GM12892 (cell line): ENCODE data around the gene SEMA3A.

Experiments used
- DNase-seq: peaks from one replicate; pipeline ENCODE4 v3.0.0; 2011; ENCODE audit not compliant: insufficient read length
- FAIRE-seq: peaks from 2 replicates; lab custom pipeline; 2011; peaks lifted over from hg19 to GRCh38; lab: Jason Lieb, UNC
- POLR2A ChIP-seq: IDR thresholded peaks from 2 replicates; pipeline ENCODE4 v1.6.1; 2011; ENCODE audit warnings: low read depth, low read length, control low read depth
- POLR2AphosphoS5 ChIP-seq: IDR thresholded peaks from 2 replicates; pipeline ENCODE4 v1.6.1; 2011; ENCODE audit warnings: low read depth, low read length, control low read depth
- TAF1 ChIP-seq: IDR thresholded peaks from 2 replicates; pipeline ENCODE4 v1.6.1; 2011; ENCODE audit warnings: low read depth, mild to moderate bottlenecking, control low read depth, low read length, borderline replicate concordance

SEMA3A gene

DNA sequence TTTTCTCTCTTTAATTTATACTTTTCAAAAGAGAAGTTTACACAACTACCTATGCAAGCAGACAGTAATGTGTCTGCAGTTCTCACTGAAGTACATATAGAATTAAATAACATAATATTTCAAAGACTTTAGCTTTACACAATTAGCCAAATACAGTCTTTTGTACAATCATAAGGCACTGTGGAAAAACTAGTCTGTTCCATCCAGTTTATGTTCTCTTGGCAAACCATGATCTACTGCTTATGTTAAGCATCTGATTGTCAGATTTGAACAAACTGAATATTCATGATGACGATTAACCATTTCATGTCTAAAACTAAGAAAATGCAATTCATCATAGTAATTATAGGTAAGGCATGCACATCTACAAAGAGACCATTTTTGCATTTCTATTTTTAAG, 842 bp downstream of the SEMA3A start:
- TF ChIP-seq POLR2A, result no peak
- TF ChIP-seq POLR2AphosphoS5, result no peak
- no peak for TF ChIP-seq TAF1
- DNase-seq, result no peak
- FAIRE-seq, result no peak

DNA sequence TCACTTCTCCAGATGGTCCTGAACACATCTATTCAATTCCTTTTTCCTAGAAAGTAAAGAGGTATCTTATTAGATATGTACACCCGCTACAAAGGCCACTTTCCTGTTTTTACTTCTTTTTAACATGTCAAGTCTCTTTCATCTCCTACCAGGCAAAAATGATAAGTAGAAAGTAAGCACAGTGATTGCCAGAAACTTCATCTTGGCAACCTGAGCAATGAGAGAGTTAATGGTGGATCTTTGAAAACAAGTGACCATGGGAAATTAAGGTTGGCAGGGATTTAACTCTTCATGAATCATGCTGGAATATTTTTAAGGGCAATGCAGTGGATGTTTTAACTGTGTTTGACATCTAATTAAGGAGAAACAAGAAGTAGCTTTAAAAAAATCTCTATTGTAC, 2.7 kb downstream of the SEMA3A start:
- no peak for FAIRE-seq
- DNase-seq, result no peak
- no peak for TF ChIP-seq TAF1
- TF ChIP-seq POLR2A, result no peak
- no peak for TF ChIP-seq POLR2AphosphoS5

DNA sequence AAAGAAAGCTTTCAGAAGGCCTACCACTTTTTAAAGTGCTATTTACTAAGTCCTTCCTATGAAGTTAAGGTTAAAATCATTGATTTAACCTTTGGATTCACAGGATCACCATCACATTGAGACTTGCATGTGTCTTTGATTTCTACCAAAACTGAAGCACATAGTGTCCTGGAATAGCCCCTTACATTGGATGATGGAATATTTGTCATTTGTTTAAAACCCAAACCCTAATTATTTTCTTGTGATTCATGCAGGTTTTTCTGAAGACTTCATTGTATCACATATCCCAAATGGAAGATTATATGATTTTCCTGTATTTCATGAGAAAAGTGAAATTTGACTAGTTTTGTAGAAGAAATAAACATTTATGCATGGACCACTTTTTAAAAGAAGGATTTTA, 3.3 kb downstream of the SEMA3A start:
- TF ChIP-seq POLR2AphosphoS5, result no peak
- TF ChIP-seq TAF1, result no peak
- no peak for TF ChIP-seq POLR2A
- FAIRE-seq (no peak), DNase-seq (no peak)

DNA sequence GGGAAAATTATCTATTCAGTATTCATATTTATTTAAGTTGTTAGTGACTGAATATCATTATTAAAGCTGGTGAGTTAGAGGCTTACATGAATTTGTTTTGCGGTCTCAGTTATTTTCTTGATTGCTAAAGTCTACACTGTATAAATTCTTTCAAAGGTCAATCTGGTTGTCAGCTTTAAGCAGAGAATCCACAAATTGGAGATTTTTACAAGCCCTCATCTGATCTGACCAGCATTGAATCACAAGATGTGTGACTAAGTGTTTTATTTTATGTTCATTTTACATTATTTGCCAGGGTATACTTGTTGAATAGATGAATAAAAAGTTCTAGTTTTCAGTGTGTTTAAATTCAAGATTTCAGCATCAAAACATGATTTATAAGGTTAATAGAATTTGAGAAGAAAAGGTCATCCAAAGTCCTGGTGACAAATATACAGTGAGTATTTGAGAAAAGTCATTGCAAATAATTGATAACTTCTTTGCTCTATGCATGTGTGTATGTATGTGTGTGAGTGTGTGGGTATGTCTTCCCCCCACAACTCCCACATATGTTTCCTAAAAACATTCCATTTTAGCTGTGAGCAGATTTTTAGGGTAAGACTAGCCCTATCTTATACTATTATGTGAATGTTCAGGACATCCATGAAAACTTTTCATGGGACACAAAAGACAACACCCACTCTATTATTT, 4.4 kb downstream of the SEMA3A start:
- TF ChIP-seq POLR2A, result no peak
- TF ChIP-seq TAF1, result no peak
- no peak for TF ChIP-seq POLR2AphosphoS5
- no peak for DNase-seq
- FAIRE-seq, result no peak

DNA sequence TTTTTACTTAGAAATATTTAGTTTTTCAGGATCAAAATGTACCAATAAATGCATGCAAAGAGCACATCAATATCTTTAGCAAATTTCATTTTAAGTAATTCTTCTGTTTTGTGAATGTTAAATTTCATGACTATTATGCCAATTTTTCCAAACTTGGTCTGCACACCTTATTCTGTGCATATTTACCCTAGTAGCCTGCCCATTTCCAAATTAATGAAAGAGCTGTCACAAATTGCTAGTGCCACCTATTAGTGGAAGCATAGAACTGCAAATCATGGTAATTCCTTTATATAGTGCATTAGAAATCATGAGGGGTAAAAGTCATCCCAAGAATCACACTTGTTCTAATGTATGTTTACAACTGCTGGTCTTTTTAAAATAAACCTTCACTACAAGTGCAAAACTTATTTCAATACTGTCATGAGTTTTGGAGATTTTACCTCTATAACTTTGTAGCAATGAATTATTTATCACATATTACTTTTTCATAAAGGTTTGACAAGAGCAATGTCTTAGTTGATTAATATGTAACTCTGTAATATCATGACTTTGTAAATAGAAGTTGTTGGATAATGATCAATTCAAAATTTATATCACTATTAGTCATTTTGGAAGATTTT, 5.7 kb downstream of the SEMA3A start:
- FAIRE-seq (no peak), DNase-seq (no peak)
- no peak for TF ChIP-seq POLR2A
- TF ChIP-seq TAF1, result no peak
- TF ChIP-seq POLR2AphosphoS5, result no peak

DNA sequence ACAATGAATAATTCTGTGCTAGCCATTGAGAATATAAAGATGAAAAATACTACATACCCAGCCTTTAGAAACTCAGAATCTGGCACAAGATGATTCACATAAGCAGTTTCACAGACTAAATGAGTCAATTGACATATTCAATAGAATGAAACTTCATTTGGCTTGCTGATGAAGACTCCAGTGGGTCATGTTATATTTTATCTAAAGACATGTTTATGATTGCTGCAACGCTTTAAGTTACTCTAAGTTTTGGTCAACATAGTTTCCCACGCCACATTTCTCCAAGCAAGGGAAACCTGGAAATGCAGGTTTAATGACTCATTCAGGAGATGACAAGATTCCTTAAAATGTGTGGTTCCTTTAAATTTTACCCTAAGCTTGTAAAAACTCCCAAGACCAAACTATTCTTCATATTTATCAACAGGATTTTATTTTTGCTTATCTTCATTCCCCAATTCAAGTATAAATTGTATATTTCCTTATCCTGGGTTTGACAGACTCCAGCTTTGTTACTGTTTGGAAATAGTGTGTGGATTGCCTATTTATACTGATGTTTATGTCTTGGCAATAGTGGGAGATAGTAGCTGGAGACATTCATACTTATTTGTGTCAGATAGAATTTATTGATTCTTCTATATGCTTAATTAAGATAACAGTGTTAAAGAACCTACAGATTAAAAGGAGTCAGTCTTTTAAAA, 6.6 kb downstream of the SEMA3A start:
- no peak for TF ChIP-seq TAF1
- TF ChIP-seq POLR2A, result no peak
- no peak for TF ChIP-seq POLR2AphosphoS5
- DNase-seq (no peak), FAIRE-seq (no peak)

DNA sequence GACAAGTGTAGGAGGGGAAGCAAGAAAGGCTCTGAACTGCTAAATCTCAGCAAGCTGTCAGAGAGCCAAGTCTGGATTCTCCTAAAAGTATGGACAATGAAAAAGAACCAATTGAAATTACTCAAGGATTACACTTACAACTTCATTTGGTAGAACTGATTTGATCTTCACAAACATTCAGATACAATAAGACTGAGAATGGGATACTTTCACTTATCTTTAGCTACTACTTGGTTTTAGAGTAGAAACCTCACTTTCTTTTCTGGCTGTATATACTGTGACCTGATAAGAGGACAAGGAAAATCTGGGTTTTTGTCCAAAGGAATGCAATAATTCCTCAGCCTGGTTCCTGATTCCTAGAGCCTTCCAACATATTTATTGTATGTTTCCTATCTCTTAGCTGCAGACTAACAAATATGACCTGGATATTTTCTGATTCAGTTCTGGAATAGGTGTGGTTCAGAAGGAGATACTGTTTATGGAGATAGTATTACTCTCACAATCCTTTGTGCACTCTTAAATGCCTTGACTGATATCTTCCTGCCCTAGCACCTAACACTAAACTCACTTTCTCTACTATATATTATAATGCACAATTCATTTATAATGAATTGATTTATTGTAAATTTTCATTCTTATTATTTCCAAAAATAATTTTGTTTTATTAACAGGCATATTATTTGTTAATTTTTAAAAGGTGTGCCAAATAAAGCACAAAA, 7.3 kb downstream of the SEMA3A start:
- no peak for TF ChIP-seq TAF1
- TF ChIP-seq POLR2AphosphoS5, result no peak
- no peak for TF ChIP-seq POLR2A
- no peak for FAIRE-seq
- DNase-seq, result no peak

DNA sequence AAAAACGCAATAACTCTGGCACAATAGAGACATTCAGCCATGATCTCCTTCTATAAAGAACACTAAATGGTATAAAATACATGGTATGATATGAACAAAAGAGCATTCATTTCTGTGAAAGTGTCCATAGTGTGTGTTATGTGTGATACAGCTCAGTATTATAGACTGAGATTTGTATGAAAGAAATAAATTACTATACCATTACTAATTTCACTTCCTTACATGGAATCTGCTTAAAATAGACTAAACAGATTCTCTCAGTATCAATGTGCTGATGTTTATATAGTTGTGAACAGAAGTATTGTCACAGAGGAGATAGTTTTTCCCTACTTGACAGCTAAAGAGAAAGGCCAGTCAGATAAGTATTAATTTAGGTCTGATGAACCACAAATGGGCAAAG, 10.8 kb downstream of the SEMA3A start:
- DNase-seq (no peak), FAIRE-seq (no peak)

DNA sequence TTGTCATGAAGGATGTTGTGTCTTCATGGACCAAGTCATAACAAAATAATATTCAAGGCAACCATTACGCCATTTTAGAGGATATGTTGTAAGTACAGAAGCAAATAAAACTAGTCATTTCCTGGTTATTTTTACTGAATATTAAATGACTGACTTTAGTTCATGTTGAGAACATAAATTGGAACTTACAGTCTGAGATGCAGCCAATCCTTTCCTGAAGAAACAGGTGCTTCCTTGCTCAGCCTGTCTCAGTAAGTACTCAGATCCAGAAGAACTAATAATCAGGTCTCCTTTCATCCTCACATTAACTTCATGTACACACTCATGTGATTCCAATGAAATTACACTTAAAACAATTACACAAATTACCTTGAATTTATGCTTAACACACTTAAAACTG, 12.3 kb downstream of the SEMA3A start:
- FAIRE-seq, result no peak
- DNase-seq, result no peak
- TF ChIP-seq POLR2A (no peak), POLR2AphosphoS5 (no peak), TAF1 (no peak)

More for the DNA sequence above, 10.8 kb downstream of the SEMA3A start:
- TF ChIP-seq POLR2AphosphoS5 (no peak), POLR2A (no peak), TAF1 (no peak)

DNA sequence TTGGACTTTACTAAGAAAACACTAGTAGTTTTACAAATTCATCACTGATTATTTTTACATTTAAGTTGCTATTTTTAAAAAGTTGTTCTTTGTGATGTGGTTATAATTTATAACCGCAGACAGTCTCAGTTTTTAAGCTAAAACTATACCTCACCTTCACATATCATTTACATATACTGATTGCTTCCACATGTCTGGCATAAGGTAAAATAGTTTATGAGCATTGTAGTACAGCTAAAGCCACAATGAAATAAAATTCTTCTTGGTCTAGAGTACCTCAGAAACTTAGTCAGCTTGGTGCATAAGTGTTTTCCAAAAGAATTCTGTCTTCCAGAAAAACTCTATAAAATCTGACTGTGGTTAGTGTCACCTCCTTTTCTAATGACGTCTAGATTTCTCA, 13.0 kb downstream of the SEMA3A start:
- DNase-seq, result no peak
- TF ChIP-seq POLR2A (no peak), TAF1 (no peak), POLR2AphosphoS5 (no peak)
- peak; percentile 70 for FAIRE-seq

DNA sequence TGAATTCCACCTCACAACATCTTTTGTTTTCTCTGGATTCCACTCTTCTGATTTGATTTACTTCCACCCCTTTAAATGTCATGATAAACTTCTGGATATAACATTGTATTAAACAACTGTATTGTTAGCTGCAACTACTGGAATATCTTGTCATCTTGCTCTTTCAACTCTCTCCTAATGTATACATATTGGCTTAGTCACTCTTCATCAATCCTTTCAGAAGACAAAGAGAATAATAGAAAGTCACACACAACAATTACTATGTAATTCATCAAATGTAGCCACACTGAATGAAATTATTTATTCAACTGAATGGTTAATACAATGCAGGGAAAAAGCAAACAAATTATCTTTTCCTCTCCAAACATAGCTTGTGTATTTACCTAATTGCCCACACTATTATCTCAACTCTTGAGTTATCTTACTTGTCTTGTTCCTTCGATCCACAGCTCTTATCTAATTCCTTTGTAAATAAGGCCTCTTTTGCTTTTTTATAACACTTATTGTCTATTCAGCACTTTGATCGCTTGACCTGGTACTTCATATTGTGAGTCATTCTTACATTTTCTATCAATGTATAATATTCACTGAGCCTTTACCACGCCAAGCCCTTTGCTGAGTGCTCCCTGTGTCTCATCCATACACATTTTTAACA, 16.7 kb downstream of the SEMA3A start:
- no peak for DNase-seq
- no peak for FAIRE-seq

More for the DNA sequence above, 16.7 kb downstream of the SEMA3A start:
- TF ChIP-seq POLR2A, result no peak
- no peak for TF ChIP-seq POLR2AphosphoS5
- no peak for TF ChIP-seq TAF1
